IPS-20b (cell line): ENCODE measurements around the gene P4HA2.
A peak's percentile ranks its signal among the peaks of the same experiment; 100 is the strongest.

ENCODE experiments used
- H3K27ac ChIP-seq: one replicate; pipeline ENCODE4 v1.5.1; 2013; ENCODE audit warnings: low read length
- H3K27me3 ChIP-seq: 2 replicates; pipeline ENCODE4 v1.6.1; 2013; ENCODE audit warnings: mild to moderate bottlenecking, low read length, inconsistent platforms; ENCODE audit not compliant: insufficient read depth
- H3K36me3 ChIP-seq: 2 replicates; pipeline ENCODE4 v1.6.1; 2013; ENCODE audit warnings: low read depth, mild to moderate bottlenecking, inconsistent platforms, low read length, moderate library complexity; ENCODE audit not compliant: insufficient read depth
- H3K4me1 ChIP-seq: 2 replicates; pipeline ENCODE4 v1.6.1; 2013; ENCODE audit warnings: mild to moderate bottlenecking, control low read depth, inconsistent platforms, low read length, moderate library complexity; ENCODE audit not compliant: insufficient read depth
- H3K4me3 ChIP-seq: 2 replicates; pipeline ENCODE4 v1.5.1; 2013; ENCODE audit warnings: mild to moderate bottlenecking, low read length, inconsistent platforms
- H3K9ac ChIP-seq: 2 replicates; pipeline ENCODE4 v1.6.1; 2013; ENCODE audit warnings: low read depth, mild to moderate bottlenecking, inconsistent platforms, low read length, moderate library complexity
- H3K9me3 ChIP-seq: 2 replicates; pipeline ENCODE4 v1.6.1; 2013; ENCODE audit warnings: mild to moderate bottlenecking, low read depth, low read length, inconsistent platforms; ENCODE audit not compliant: insufficient read depth

Gene P4HA2

GRCh38 chr5:132261881-132262845 lies 34.5 kb upstream of the P4HA2 start:
- Histone ChIP-seq H3K27ac (no peak overlapping the region), H3K9me3 (no peaks in the 10 kb centered on the region), H3K4me3 (no peak overlapping the region), H3K9ac (no peak overlapping the region), H3K36me3 (no peaks in the 10 kb centered on the region), H3K4me1 (no peaks in the 10 kb centered on the region), H3K27me3 (peaks cover 13% of the 10 kb centered on the region)

- Histone ChIP-seq H3K36me3 (no peaks in the 10 kb centered on the region), H3K4me1 (no peaks in the 10 kb centered on the region), H3K27ac (no peak overlapping the region), H3K9me3 (no peaks in the 10 kb centered on the region), H3K9ac (no peak overlapping the region), H3K27me3 (peaks cover 24% of the 10 kb centered on the region), H3K4me3 (no peak overlapping the region)
Measured at GRCh38 chr5:132260714-132261551, 33.3 kb upstream of the P4HA2 start.

- no peak overlapping the region for H3K9ac ChIP-seq
- no peak overlapping the region for H3K27ac ChIP-seq
- no peaks in the 10 kb centered on the region for H3K36me3 ChIP-seq
- H3K9me3 ChIP-seq = no peaks in the 10 kb centered on the region
- no peak overlapping the region for H3K4me3 ChIP-seq
- no peaks in the 10 kb centered on the region for H3K4me1 ChIP-seq
- peaks cover 26% of the 10 kb centered on the region for H3K27me3 ChIP-seq
Measured at GRCh38 chr5:132260051-132260450, 32.4 kb upstream of the P4HA2 start.

GRCh38 chr5:132259069-132259851 lies 31.6 kb upstream of the P4HA2 start:
- H3K36me3 ChIP-seq = no peaks in the 10 kb centered on the region
- no peaks in the 10 kb centered on the region for H3K4me1 ChIP-seq
- no peak overlapping the region for H3K27ac ChIP-seq
- H3K27me3 ChIP-seq = peaks cover 26% of the 10 kb centered on the region
- no peak overlapping the region for H3K9ac ChIP-seq
- no peak overlapping the region for H3K4me3 ChIP-seq
- no peaks in the 10 kb centered on the region for H3K9me3 ChIP-seq

GRCh38 chr5:132258102-132259068 lies 30.7 kb upstream of the P4HA2 start:
- Histone ChIP-seq H3K9ac (peak overlapping the region; percentile 63; the same call in 1 of the 2 replicates), H3K36me3 (no peaks in the 10 kb centered on the region), H3K27me3 (peaks cover 26% of the 10 kb centered on the region), H3K9me3 (no peaks in the 10 kb centered on the region), H3K4me3 (peak overlapping the region; percentile 67), H3K4me1 (no peaks in the 10 kb centered on the region), H3K27ac (no peak overlapping the region)

- Histone ChIP-seq H3K36me3 (no peaks in the 10 kb centered on the region), H3K9me3 (no peaks in the 10 kb centered on the region), H3K9ac (peak within 1 kb of the TSS; percentile 68; the same call in 1 of the 2 replicates), H3K4me3 (peak within 1 kb of the TSS; percentile 68), H3K4me1 (no peaks in the 10 kb centered on the region), H3K27ac (no peak within 1 kb of the TSS), H3K27me3 (peaks cover 26% of the 10 kb centered on the region)
Measured at GRCh38 chr5:132257131-132258101, 29.8 kb upstream of the P4HA2 start, which contains the start of gene PDLIM4. Gene PDLIM4 (plus strand): TSS chr5:132257696. CDS start chr5:132257735, 39 bp downstream.

- H3K36me3 ChIP-seq = no peaks in the 10 kb centered on the region
- no peaks in the 10 kb centered on the region for H3K4me1 ChIP-seq
- H3K4me3 ChIP-seq = peak overlapping the region; percentile 68; the same call in 1 of the 2 replicates
- H3K9me3 ChIP-seq = no peaks in the 10 kb centered on the region
- peaks cover 26% of the 10 kb centered on the region for H3K27me3 ChIP-seq
- no peak overlapping the region for H3K27ac ChIP-seq
- peak overlapping the region; percentile 68; the same call in 1 of the 2 replicates for H3K9ac ChIP-seq
Measured at GRCh38 chr5:132256783-132257130, 29.1 kb upstream of the P4HA2 start.

GRCh38 chr5:132256086-132256782 lies 28.6 kb upstream of the P4HA2 start:
- Histone ChIP-seq H3K27ac (no peak overlapping the region), H3K9ac (no peak overlapping the region), H3K4me3 (no peak overlapping the region), H3K36me3 (no peaks in the 10 kb centered on the region), H3K4me1 (no peaks in the 10 kb centered on the region), H3K27me3 (peaks cover 26% of the 10 kb centered on the region), H3K9me3 (no peaks in the 10 kb centered on the region)

- no peak overlapping the region for H3K4me3 ChIP-seq
- no peaks in the 10 kb centered on the region for H3K9me3 ChIP-seq
- H3K27ac ChIP-seq = no peak overlapping the region
- peaks cover 26% of the 10 kb centered on the region for H3K27me3 ChIP-seq
- no peaks in the 10 kb centered on the region for H3K4me1 ChIP-seq
- no peaks in the 10 kb centered on the region for H3K36me3 ChIP-seq
- H3K9ac ChIP-seq = no peak overlapping the region
Measured at GRCh38 chr5:132254321-132254977, 26.8 kb upstream of the P4HA2 start.
